HG03280 (cell line): ENCODE data around the gene KIAA1671.

Experiments
- ATAC-seq: cut with Tn5 transposase; IDR thresholded peaks from one replicate; pipeline ENCODE4 v1.9.1; 2021; ENCODE audit warnings: mild to moderate bottlenecking, moderate library complexity; ENCODE audit not compliant: unreplicated experiment

The KIAA1671 gene

GRCh38 chr22:25007444-25008106, 55.1 kb downstream of the KIAA1671 start:
- ATAC-seq = no peak

DNA sequence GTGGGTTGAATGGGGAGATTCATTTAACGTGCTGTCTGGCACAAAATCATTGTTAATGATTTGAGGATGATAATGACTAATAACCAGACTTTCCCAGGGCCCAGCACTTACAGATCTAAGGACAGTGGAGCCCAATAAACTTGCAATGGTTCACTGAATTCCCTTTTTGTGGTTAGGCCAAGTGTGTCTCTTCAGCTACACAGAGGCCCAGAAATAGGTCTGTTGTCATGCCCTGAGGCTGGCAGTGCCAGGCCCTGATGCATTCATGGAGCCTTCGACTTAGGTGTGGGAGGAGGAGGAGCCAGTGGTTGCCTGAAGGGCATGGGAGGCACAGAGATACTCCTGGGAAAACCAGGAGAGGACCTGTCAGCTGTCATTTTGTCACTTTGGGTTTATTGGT, 56.1 kb downstream of the KIAA1671 start:
- no peak for ATAC-seq

DNA sequence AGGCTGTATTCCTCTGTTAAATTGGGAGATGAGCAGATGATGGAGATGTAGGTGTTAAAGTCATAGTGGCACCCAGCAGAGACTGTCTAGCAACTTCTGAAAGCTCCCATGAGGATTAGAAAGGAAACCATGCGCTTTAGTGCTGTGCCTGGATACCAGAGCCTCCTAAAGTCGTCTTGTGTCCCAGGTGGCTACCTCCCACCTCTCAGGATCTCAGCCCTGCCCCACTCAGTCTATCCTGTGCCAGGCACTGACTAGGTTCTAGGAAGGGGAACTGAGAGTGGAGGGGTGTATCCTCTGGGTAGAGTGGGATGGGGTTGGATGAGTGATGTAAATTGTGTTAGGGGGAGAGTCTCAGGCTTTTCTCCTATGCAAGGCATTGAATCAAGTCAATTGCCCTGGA, 60.2 kb downstream of the KIAA1671 start:
- no peak for ATAC-seq

- ATAC-seq = no peak
Measured at GRCh38 chr22:25013607-25014006, 61.1 kb downstream of the KIAA1671 start.

GRCh38 chr22:25014896-25015755, 62.6 kb downstream of the KIAA1671 start:
- no peak for ATAC-seq

- no peak for ATAC-seq
Measured at GRCh38 chr22:25016311-25016710, 63.8 kb downstream of the KIAA1671 start.

DNA sequence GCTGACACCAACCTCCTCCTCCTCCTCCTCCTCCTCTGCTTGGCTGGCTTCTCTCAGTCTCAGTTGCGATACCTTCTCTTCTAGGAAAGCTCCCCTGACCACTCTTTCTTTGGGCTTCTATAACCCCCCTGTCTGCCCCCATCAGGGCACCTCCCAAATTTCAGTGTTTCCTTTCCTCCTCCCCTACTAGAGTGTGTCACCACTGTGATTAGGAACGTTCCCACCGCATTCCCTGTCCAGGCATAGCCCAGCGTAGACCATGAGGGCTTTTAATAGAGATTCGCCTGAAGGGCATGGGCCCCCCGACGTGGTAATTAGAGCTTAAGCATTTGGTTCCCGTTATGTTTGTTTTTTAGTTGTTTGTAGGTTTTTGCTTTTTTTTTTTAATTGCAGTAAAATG, 65.5 kb downstream of the KIAA1671 start:
- no peak for ATAC-seq

GRCh38 chr22:25019427-25020184, 67.1 kb downstream of the KIAA1671 start:
- no peak for ATAC-seq

GRCh38 chr22:25021409-25021808, 68.9 kb downstream of the KIAA1671 start:
- ATAC-seq = no peak

- no peak for ATAC-seq
Measured at GRCh38 chr22:25021976-25022711, 69.6 kb downstream of the KIAA1671 start.

DNA sequence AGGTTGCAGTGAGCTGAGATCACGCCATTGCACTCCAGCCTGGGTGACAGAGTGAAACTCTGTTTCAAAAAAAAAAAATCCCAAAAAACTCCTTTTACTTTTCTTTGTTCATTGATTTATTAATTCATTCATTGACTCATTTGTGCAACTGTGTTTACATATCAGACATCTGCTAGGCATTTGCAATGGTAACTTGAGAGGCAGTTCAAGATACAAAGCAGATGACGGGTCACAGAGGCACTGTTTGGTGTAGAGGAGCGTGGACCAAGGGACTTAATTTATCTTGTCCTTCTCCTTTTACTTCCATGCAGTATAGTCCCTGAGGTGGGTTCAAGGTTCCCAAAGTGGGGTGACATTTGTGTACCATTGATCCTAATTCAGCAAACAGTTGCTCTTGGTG, 71.4 kb downstream of the KIAA1671 start:
- ATAC-seq = no peak

DNA sequence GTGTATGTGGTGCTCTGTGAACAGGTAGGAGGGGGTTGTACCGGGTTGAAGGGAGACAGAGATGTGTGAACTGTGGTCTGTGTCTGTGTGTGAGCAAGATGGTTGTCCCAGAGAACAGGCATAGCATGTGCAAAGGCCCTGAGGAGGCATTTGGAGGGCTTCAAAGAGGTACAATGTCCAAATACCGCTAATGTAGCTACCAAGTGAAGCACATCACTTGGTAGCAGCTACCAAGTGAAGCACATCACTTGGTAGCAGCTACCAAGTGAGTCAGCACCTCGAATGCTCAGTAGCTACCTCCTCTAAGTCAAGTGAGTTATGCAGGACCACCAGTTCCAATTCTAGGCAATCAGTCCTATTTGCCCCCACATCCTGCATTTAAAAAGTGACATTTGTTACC, 72.4 kb downstream of the KIAA1671 start:
- ATAC-seq = no peak

- ATAC-seq = no peak
Measured at GRCh38 chr22:25025491-25026400, 73.2 kb downstream of the KIAA1671 start.

DNA sequence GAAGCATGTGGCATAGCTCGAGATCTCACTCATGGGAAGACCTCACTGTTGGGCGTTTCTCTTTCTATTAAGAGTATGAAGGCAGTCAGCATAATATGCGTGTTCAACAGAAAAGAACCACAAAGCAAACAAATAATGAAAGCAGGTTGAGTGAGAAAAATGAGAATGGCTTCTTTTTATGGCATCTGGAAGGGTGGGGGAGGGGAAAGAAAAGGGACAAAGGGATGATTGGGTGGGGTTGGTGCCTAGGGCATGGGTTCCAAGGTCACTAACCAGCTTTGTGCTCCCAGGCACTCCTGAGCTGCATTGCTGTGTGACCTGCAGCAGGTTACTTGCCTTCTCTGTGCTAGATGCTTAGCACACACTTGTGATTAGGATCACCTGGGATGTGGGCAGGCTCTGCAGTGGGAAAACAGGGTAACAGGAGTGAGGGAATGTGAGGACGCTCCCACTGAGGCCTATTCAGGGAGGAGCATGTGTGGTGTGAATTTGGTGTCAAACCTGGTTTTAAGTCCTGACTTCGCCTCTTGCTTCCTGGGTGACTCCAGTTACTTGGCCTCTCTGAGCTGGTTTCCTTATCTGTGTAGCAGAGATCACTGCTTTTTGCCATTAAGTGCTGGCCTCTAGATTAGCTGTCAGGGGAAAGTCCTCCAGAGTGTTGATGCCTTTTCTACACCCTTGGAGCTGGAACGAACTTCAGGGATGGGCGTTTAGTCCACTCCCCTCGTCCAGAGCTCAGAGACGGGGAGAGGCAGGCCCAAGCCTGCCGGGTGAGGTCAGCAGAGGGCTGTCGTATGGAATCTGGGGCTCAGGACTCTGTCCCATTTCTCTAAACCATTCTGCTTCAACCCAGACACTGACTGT, 74.8 kb downstream of the KIAA1671 start:
- ATAC-seq = no peak

GRCh38 chr22:25027959-25028840, 75.7 kb downstream of the KIAA1671 start:
- ATAC-seq = no peak

DNA sequence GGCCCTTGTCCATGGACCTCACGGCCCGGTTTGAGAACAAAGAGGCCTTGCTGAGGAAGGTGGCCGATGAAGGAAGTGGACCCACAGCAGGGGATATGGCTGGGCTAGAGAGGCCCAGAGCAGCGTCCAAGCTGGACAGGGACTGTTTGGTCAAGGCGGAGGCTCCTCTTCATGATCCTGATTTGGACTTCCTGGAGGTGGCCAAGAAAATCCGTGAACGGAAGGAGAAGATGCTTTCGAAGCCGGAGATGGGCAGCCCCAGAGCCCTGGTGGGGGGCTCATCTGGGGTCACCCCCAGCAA, 76.3 kb downstream of the KIAA1671 start:
- no peak for ATAC-seq

DNA sequence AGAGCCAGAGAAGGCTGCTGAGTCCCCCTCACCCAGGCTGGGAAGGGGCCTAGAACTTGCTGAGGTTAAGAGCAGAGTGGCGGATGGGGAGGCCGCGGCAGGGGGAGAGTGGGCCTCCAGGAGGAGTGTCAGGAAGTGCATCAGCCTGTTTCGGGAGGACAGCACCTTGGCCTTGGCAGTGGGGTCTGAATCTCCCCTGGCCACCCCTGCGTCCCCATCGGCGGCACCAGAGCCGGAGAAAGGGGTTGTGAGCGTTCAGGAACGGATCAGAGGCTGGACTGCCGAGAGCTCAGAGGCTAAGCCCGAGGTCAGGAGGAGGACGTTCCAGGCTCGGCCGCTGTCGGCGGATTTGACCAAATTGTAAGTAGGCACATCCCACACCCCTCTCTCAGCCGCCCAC, 76.7 kb downstream of the KIAA1671 start:
- ATAC-seq = no peak

GRCh38 chr22:25030636-25031035, 78.1 kb downstream of the KIAA1671 start:
- no peak for ATAC-seq
